AG09309 (cell line): ENCODE results near the gene PARD3B.

Source experiments
- DNase-seq: peaks from one replicate; pipeline ENCODE4 v3.0.0-alpha.2; 2010; ENCODE audit warnings: low read depth
- H3K4me3 ChIP-seq: 2 replicates; pipeline ENCODE4 v1.5.1; 2011; ENCODE audit warnings: mild to moderate bottlenecking, low read depth, low read length, moderate library complexity; ENCODE audit not compliant: control insufficient read depth
- TF ChIP-seq, protein P1 (sequence below): IDR thresholded peaks from 2 replicates; pipeline ENCODE4 v1.5.1; 2011; ENCODE audit warnings: mild to moderate bottlenecking, low read depth, low read length, inconsistent platforms; ENCODE audit not compliant: insufficient read depth, control insufficient read depth; ENCODE audit errors: missing control alignments

The PARD3B gene

DNA sequence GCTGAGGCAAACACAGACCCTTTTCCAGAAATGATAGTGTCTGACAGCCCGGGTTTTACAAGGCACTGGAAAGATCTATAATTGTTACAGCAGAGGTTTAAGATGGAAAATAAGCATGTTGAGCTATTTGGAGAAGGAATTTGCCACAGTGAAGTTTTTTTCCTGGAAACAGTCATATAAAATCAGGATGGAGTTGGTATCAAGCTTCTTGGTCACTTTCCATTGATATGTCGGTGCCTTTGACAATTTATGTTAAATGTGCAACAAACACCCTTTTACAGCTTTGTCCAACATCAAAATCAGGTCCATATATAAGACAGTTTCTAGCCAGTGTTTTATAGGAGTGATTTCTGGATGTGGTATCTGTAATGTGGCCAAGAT is 1019.9 kb downstream of the PARD3B start:
- no peak overlapping the region for H3K4me3 ChIP-seq
- DNase-seq, result no peak
- TF ChIP-seq, protein P1, sequence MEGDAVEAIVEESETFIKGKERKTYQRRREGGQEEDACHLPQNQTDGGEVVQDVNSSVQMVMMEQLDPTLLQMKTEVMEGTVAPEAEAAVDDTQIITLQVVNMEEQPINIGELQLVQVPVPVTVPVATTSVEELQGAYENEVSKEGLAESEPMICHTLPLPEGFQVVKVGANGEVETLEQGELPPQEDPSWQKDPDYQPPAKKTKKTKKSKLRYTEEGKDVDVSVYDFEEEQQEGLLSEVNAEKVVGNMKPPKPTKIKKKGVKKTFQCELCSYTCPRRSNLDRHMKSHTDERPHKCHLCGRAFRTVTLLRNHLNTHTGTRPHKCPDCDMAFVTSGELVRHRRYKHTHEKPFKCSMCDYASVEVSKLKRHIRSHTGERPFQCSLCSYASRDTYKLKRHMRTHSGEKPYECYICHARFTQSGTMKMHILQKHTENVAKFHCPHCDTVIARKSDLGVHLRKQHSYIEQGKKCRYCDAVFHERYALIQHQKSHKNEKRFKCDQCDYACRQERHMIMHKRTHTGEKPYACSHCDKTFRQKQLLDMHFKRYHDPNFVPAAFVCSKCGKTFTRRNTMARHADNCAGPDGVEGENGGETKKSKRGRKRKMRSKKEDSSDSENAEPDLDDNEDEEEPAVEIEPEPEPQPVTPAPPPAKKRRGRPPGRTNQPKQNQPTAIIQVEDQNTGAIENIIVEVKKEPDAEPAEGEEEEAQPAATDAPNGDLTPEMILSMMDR, result no peak

- H3K4me3 ChIP-seq, result no peak overlapping the region
- TF ChIP-seq, protein P1, result no peak
- DNase-seq, result no peak
Observed at GRCh38 chr2:205566606-205567168, 1021.4 kb downstream of the PARD3B start.

DNA sequence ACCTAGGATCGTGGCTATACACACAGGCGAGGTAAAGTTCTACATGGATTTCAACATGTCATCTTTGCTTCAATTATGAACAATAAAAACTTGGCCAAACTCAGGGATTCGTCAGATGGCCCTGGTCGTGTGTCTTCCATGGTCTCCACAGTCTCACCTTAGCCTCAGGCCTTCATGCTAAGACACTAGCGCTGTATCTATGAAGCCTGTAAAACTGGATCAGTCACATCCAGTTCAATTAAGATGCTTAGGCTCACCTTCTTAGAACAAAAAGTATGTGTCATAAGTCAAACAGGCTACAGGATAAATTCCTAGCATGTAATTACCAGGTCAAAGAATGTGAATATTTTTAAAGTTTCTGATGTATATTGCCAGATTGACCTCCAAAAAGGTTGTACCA is 1023.3 kb downstream of the PARD3B start:
- DNase-seq, result no peak
- TF ChIP-seq, protein P1, result no peak
- no peak overlapping the region for H3K4me3 ChIP-seq

DNA sequence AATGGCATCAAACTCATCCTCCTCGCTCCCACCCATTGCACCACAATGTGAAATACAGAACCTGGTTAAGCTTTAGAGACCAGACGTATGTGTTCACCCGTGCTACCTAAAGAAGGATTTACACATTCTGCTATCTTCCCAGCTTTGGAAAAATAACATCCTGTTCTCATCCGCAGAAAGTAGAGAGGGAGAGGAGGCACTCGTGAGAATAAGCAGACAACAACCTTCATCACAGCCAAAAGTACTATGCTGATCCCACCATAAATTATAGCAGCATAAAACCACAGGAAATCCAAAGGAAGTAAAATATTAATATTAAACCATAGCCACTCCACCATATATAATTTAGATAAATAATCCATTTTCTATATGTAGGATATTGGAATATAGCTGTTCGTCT is 1025.4 kb downstream of the PARD3B start:
- no peak overlapping the region for H3K4me3 ChIP-seq
- no peak for DNase-seq
- TF ChIP-seq, protein P1, result no peak

DNA sequence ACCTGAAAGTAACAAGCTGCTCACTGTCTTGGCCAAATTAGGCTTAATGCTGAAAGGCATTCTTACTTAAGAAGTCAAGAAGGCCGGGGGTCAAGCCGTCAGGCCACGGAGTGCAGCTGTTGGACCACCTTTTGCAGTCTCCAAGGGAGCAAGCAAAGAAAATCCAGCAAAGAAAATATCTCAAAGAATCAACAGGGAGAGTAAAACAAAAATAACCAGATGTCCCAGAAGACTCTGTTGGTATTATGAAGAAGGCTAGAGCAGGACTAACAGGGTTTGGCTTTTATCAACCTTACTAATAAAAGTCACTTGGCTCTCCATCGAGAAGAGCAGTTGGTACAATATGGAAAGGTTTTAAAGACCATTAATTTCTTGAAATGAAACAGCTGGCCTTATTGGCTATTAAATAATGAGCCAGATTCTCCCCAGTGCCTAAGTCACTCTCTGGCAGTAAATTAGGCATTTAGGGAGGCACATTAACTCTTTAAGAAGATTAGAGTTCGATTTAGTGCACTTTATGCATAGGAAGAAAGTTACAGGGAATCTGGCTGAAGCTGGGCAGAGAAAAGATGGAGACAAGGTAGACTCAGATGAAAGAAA is 1026.2 kb downstream of the PARD3B start:
- no peak overlapping the region for H3K4me3 ChIP-seq
- no peak for DNase-seq
- TF ChIP-seq, protein P1, result no peak

- peak; percentile 25 for DNase-seq
- TF ChIP-seq, protein P1, result no peak
- no peak overlapping the region for H3K4me3 ChIP-seq
Observed at GRCh38 chr2:205574001-205574400, 1028.7 kb downstream of the PARD3B start.
